ENCODE results near the gene DNAJC7.
"Not testable (repeated sequence)": the region's sequence is repeated elsewhere in the genome, so short reads cannot be mapped to it uniquely, and the experiment has no call there.

DNAJC7 gene

DNA sequence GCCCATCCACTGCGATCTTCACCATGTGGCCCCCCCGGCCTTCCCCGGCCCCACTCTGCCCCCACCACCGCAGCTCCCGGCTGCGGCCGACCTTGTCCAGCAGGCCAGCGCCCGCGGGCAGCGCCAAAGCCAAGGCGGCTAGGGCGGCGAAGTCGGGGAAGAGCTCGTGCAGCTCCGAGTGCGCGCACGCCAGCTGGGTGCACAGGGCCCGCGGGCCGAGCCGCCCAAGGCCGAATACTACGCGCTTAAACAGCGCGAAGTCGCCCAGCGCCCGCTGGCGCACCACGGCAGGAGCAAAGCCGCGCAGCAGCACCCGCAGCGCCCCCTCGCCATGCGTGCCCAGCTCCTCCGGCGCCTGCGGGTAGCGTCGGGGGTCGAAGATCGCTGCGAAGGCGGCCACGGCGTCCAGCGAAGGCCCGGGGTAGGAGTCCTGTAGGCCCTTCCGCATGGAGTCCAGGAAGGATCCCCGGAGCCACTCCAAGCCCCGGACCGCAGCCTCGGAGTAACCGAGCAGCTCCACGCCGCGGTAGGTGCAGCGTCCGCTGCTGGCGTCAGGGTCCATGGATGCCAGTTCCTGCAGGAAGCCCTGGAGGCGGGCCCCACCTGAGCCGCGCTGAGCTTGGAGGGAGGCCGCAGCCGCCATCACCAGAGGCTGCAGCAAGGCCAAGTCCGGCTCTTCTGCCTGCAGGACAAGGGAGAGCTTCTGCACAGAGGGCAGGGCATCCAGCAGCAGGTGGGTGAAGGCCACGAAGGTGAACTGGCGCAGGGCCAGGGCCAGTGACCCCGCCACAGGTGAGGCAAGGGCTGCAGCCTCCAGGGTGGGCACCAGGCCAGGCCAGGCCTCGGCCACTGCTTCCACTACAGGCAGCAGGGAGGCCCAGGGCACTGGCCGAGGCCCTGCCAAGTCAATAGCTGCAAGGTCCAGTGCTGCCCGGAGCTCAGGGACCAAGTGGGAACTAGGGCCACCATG is 22.8 kb upstream of the DNAJC7 start:
- no peak for DNase-seq

DNA sequence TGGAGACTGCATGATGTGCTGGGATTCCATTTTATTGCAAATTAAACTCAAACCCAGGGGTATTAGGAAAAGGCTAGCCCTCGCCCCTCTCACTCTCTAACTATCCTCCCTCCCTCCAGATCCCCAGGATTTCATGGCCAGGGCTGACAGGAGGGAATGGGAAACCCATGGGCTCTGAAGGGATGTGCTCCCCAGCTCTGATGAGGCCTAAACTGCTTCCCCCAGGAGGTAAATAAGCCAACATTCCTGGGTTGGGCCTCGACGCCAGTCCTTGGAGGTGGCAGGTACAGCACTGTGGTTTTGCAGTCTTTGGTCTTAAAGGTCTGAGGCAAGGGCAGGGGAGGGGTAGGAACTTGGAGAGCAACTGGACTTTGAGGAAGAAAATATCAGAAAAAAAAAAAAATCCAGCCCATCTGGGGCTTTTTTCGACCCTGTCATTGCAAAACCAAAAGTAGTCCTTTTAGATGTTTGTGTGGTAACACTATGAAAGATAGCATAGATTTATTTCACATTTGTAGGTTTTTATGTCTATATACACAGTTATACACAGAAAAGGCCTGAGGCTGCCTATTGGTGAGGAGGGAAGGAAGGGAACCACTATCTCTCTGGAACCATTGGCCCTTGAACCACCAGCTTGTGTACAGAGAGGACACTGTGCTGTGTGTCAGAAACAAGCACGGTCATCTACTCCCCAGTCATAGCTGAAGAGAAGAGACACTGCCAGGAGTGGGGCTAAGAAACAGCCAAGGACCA is 21.2 kb upstream of the DNAJC7 start:
- no peak for DNase-seq

DNA sequence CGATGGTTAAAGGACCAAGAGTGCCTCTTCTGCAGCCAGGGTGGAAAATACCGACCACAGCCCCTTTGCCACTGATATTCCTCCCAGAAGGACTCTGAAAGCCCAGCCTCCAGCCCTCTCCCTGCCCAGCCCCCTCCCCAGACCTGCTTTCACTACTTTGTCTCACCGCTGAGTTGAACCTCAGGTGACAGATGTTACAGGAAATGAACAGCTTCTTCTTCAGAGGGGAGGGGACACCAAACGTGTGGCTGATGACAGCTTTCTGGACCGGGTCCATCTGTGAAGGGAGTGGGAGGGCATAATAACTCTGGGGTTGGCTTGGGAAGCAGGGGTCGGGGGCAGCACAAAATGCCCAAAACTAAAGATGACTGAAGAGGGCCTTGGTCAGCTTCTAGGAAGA is 16.8 kb upstream of the DNAJC7 start:
- no peak for DNase-seq

DNA sequence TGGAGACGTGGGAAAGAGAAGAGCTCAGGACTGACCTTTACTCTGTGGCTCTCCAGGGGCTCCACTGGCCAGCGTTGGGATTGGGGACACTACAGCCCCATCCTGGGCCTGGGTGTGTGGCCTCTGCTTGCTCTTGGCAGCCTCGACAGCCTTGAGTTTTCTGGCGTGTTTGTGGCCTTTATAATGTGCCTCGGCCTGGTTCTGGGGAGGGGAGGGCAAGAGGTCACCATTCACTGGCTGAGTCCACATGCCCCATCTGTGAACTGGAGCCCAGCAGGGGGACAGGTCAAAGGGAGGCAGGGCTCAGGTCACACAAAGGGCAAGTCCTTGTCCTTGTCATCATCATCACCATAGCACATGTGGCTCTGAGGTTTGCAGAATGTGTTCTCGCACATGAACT is 14.3 kb upstream of the DNAJC7 start:
- no peak for DNase-seq

DNA sequence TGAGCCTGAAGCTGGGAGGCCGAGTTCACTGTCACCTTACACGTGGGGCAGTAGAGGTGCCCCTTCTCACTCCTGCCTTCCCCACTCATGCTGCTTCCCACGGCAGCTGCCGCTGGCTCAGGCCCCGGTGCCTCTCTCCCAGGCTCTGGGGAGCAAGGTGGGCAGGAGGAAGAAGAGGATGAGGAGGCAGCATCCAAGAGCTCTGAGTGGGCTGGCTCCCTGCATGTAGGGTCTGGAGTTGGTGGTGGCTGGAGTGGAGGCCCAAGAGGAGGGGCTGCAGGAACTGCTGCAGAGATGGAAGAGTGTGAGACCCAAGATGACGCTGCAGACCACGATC is 11.5 kb upstream of the DNAJC7 start:
- DNase-seq = no peak

DNA sequence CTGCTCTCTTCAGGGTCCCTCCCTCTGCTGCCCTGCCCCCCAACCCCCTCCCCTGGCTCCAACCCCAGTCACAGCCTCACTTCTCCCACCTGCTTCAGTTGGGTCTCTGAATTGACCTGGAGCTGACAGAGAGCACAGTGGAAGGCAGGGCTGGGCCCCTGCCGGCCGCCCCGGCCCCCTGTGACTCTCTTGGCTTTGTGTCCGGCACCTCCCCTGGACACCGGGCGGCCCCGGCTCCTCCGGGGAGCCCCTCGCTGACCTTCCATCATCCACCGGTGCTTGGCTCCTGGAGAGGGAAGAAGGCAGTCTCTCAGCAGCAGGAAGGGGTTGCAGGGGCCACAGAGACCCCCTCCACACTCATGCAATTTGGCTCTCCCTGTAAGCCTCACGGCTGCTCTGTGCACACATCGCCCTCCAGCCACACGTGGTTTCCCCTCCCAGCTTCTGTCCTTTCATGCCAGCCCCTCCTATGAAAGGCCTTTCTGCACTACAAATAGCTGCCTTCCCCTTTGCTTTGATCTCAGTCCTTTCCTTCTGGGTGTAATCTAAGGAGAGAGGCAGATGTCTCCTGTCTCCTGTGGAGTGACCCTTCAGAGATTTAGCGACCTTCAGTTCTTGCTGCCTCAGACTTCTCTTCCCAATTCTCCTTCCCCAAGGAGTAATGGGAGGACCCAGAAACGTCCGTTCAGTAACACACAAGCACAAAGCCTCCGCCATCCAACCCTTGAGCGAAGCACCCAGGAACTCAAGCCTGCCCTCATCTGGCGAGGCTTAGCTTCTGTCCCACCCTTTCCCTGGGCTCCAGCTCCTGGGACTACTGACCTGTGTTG is 10.9 kb upstream of the DNAJC7 start:
- DNase-seq = no peak

DNA sequence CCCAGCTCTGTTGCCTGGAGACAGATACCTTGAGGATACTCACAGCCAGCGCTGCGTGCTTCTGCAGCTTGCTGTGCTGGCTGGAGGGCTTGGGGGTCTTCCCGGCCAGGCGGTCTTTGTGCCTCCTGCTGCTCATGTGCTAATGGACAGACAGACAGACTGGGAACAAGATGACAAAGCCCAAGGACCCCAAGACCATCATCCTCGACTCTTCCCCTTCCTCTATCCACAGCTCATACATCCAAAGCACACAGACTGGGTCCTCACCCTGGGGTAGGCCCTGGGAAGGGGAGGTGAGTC is 10.3 kb upstream of the DNAJC7 start:
- no peak for DNase-seq

DNA sequence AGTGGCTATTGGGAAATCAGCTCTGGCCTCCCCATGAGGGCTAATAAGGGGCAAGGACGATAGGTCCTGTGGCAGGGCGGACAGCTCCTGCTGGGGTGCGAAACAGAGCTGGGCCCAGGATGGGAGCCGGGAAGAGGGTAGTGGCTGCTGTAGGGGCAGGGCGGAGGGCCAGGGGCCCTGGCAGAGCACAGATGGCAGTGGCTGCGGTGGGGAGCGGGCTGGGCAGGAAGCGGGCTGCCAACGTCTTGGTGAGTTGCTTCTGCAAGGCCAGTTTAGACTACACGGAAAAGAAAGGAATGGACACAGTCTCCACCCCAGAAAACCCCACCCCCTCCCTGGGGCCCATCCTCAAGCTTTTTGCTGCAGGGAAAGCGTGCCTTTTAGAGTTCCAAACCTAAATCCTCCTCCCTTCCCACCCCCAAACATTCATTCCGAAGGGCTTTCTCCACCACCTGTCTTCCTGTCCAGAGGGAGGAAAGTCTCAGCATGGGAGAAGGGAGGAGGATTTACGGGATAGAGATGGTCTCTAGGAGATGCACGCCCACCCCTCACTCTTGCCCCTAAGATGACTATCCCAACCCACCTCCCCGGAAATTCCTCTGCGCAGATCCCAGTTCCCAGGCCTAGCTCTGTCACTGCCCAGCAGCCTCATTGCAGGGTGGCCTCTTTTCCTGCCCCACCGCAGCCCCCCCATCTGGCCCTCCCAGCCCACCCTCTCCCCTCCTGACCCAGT is 9.8 kb upstream of the DNAJC7 start:
- DNase-seq = no peak

DNA sequence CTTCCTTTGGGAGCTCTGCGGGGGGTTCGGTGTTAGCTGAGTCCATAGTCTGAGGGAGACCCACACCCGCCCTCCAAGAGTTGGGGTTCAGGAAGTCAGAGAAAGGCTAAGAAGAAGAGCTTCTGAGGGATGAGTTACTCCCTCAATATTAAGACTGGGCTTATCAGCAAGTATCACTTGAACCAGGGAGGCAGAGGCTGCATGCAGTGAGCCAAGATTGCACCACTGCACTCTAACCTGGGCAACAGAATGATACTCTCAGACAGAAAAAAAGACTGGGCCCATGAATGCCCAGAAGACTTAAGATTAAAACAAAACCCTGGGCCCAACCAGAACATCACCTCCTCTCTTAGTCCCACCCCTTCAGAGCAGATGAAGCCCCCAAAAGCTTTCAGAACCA is 8.7 kb upstream of the DNAJC7 start:
- DNase-seq = no peak

DNA sequence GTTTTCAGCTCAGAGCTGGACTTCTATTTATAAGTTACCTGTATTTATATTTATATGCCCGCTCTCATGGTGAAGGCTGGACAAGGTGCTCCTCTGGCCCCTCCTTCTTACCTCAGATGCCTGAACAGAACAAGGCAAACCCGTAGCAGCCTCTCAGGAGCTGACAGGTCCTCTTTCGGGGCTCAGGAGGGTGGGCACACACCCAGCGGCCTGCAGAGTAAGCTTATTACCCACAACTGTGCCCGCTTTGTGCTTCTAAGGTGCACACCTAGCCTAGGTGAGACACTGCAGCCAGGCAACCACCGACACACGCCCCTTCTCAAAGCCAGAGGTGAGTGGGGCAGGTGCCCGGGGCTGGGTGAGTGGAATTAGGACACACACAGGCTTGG is 7.9 kb upstream of the DNAJC7 start:
- no peak for DNase-seq

DNA sequence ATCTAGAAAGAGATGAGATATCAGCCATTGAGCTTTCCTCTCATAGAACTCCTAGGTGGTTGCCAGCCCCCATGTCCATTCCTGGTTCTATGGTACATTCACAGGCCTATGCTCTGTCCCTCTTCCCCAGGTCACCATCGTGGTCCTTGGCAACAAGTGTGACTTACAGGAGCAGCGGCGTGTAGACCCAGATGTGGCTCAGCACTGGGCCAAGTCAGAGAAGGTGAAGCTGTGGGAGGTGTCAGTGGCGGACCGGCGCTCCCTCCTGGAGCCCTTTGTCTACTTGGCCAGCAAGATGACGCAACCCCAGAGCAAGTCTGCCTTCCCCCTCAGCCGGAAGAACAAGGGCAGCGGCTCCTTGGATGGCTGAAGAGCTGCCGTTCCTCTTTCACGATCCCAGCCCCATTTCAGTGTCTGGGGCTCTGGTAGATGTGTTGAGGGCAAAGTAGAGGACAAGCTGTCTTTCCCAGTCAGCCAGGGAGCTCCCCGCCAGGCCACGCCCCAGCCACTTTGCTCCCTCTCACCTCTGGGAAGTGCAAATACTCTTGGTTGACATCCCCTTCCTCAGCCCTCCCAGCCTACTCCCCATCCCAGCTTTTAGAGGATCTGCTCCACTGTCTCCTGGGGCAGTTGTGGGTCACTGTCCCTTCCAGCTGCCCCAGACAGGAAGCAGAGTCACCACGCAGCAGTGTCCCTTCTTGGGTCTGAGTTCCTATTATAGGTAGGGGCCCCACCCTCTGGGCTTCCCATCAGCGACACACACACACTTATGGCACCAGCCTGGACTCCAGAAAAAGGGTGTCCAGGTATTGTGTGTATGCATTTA is 6.5 kb upstream of the DNAJC7 start:
- no peak for DNase-seq

DNA sequence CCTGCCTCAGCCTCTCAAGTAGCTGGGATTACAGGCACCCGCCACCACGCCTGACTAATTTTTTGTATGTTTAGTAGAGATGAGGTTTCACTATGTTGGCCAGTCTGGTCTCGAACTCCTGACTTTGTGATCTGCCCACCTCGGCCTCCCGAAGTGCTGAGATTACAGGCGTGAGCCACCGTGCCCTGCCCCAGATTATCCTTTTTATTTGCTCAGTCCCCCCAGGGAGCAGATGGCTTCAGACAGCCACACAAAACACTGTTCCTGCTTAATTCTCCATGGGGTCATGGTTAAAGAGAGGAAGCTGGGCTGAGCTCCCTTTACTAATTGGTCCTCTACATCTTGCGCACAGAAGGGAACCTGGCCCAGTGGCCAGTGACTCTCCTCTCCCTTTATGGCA is 3.6 kb upstream of the DNAJC7 start:
- DNase-seq = not testable (repeated sequence)

DNA sequence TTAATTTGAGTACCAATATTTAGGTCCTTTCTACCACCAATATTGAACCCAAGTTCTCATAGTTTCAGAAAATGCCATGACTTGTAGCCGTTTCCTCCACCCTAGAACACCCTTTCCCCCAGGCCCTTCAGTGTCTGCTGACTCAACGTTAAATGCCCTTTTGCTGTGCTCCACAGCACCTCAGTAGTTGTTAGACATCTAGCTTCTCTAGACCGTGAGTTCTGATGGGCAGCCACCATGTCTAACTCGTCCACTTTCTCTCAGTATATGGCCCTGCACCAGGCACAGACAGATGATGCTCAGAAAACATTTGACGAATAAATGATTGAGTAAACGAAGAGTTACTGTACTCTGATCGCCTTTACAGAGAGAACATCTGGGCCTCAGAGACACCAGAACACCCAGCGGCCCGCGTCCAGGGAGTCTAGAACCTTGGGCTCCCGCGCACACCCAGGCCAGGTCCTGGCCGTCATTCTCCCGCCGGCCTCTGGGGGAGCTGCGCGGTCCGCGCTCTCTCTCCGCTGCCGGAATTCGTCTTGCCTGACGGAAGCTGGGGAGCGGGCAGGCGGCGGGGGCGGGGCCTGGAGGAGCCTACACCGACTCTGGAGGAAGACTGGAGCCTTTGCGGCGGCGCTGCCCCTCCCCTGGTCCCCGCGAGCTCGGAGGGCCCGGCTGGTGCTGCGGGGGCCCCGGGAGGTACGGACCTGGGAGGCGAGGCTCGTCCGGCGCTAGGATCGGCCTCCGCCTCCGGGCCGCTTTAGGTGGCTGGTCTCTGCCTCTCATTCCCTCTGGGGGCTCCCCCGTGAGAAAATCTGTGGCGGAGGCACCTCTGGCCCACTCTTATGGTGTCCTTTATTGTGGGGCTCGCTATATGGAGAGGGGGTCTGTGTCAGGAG is 2.5 kb upstream of the DNAJC7 start, which contains the start of gene NKIRAS2:
TSS of gene NKIRAS2 (plus strand) at position 582 of the 896 bp plus-strand sequence. CDS start 1,488 bp downstream, outside the sequence.
- peak; percentile 94 to 95 for DNase-seq

DNA sequence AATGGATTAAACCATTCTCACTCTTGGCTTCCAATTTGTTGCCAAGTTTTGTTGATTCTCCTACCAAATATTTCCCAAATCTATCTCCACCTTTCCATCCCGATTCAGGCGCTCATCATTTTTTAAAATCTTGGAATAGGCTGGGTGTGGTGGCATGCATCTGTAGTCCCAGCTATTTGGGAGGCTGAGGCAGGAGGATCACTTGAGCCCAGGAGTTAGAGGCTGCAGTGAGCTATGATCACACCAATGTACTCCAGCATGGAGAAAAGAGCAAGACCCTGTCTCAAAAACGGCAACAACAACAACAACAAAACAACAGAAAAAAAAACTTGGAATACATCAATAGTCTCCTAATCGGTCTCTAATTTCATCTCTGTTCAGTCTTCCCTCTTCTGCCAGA is 1.7 kb upstream of the DNAJC7 start:
- no peak for DNase-seq

DNA sequence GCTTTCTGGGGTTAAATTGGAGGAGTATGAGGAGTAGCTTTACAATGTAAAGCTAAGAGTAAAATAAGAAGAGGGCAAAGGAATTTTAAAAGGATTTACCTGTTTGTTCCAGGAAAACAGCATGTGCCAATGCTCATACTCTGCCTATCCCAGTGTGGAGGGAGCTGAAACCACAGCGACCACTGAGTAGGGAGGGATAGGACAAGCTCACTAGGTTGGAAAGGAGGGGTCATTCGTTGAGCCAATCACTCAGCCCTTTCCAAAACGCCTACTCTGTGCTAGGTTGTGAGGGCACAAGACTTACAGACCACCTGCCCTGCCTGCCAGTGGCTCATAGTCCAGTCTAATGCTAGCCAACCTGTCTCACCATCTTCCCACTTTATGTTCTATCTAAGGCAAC is 1.1 kb upstream of the DNAJC7 start:
- peak in 1 of 2 experiments; percentile 19 for DNase-seq

DNA sequence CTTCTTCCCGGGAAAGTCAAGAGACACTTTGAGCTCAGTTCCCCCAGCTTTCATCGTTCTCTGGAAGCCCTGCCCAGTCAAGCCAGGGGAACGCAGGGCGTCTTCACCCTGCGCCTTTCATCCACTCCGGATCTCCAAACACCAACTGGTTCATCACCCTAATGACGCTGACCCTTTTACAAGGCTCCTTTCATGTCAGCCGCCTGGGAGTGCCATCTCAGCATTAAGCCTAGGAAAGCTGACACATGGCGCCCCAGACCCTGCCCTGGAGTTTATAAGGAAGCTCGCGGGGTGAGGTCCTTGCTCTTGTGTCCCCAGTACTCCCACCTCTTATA is 594 bp upstream of the DNAJC7 start:
- no peak for DNase-seq

DNA sequence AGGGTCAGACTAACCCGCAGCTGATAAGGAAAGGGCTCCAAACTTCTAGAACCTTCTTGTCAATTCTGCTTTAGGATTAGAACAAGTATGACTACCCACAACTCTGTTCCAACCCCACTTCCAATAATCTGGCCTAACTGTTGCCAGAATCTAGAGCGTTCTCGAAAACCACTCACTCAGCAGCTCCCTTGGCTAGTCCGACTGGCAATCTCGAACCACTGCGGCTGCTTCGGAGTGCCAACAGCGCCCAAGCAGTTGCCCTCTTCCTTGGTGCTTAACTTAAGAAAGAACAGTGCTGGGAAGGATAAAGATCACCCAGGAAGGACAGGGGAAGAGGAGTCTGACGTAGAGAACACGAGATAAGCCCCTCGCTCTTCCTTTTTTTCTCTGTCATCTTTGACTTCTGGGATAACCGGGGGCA is 818 bp downstream of the DNAJC7 start:
- DNase-seq = peak in 1 of 2 experiments; percentile 33

DNA sequence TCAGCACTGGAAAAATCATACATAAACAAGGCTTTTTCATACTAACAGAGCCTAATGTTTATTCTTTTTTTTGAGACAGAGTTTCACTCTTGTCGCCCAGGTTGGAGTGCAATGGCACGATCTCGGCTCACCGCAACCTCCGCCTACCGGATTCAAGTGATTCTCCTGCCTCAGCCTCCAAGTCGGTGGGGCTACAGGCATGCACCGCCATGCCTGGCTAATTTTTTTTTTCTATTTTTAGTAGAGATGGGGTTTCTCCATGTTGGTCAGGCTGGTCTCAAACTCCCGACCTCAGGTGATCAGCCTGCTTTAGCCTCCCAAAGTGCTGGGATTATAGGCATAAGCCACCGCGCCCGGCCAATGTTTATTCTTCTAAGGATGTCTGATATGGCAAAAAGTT is 3.5 kb downstream of the DNAJC7 start:
- not testable (repeated sequence) for DNase-seq

DNA sequence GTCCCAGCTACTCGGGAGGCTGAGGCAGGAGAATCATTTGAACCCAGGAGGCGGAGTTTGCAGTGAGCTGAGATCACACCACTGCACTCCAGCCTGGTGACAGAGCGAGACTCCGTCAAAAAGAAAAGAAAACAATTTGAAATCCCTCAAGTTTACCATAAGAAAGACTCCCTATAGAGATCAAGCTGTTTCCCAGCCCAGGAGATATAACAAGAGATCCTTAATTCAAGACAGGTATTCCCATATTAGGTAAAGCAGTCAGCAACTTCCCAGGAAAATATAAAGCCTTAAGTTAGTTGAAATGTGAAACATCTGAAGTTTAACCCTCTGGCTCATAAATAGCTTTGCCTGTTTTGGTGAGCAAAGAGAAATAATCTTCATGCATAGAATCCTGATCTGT is 4.9 kb downstream of the DNAJC7 start:
- not testable (repeated sequence) for DNase-seq

DNA sequence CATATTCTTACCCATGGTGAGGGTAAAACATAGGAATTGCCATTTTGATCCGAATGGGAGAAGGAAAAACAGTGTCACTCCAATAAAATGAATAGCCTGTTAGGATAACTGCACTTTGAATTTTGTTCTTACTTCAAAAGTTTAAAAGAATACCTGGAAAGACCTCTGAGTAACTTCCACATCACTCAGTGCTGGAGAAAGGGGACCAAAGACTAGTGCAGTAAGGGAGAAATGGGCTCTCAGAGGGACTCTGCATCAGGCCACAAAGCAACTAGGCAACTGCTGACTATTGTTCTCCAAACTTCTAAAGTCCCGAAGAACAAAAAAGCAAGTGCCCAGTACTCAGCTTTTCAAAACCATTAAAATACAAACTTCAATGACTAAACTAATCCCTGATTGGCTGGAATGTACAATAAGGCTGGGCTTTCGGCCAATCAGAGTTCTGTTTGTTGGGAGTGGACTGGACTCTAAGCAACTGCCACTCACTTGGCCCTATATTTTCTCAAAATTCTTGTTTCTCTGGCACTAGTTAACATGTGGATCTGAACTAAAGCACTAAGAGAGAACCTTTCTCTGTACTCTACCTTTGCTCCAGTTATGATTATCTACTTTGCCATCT is 6.2 kb downstream of the DNAJC7 start:
- DNase-seq = no peak
